NCI-H1930 (cell line): ENCODE results near the gene SLC9A8.
"Not testable (repeated sequence)": the region's sequence is repeated elsewhere in the genome, so short reads cannot be mapped to it uniquely, and the experiment has no call there.

Experiments used
- DNase-seq, 2 experiments: peaks; one replicate each; lab custom pipeline; 2025; lab: John Stamatoyannopoulos, UW

Gene SLC9A8

GRCh38 chr20:49893242-49894072 is 80.8 kb downstream of the SLC9A8 start:
- DNase-seq: no peak

GRCh38 chr20:49894073-49894470 is 81.4 kb downstream of the SLC9A8 start:
- no peak for DNase-seq

- not testable (repeated sequence) for DNase-seq
Measured at GRCh38 chr20:49895474-49896093, 83.0 kb downstream of the SLC9A8 start.

- no peak for DNase-seq
Measured at GRCh38 chr20:49896204-49896603, 83.6 kb downstream of the SLC9A8 start.

GRCh38 chr20:49899541-49900383 is 87.1 kb downstream of the SLC9A8 start:
- DNase-seq: no peak

- DNase-seq: no peak
Measured at GRCh38 chr20:49901588-49901987, 89.0 kb downstream of the SLC9A8 start.

GRCh38 chr20:49904440-49905214 is 92.0 kb downstream of the SLC9A8 start:
- DNase-seq: no peak

GRCh38 chr20:49905415-49906091 is 92.9 kb downstream of the SLC9A8 start:
- no peak for DNase-seq

GRCh38 chr20:49906101-49906604 is 93.5 kb downstream of the SLC9A8 start:
- no peak for DNase-seq

- no peak for DNase-seq
Measured at GRCh38 chr20:49906615-49907154, 94.1 kb downstream of the SLC9A8 start.

- no peak for DNase-seq
Measured at GRCh38 chr20:49907405-49908257, 95.0 kb downstream of the SLC9A8 start.

- DNase-seq: no peak
Measured at GRCh38 chr20:49908258-49908565, 95.6 kb downstream of the SLC9A8 start.

- no peak for DNase-seq
Measured at GRCh38 chr20:49909499-49910339, 97.1 kb downstream of the SLC9A8 start.

GRCh38 chr20:49910340-49910706 is 97.7 kb downstream of the SLC9A8 start:
- DNase-seq: no peak

- DNase-seq: no peak
Measured at GRCh38 chr20:49913399-49914047, 100.9 kb downstream of the SLC9A8 start.

- DNase-seq: no peak
Measured at GRCh38 chr20:49914310-49915117, 101.9 kb downstream of the SLC9A8 start.

- DNase-seq: no peak
Measured at GRCh38 chr20:49915118-49915379, 102.4 kb downstream of the SLC9A8 start.
